ENCODE measurements around the gene ZNF592. TPM values are rescaled to one million over a fixed set of nuclear protein-coding genes. Genes with fewer than 3 reads are reported as not detected.
A peak's percentile ranks its signal among the peaks of the same experiment; 100 is the strongest.

ZNF592 gene
- total and polyA plus RNA-seq, 2 donors (not counting 3 experiments of a cell fraction or from before 2014, with no cell fraction given) = 12.3 to 21.1 TPM

GRCh38 chr15:84747416-84748273 is 747 bp upstream of the ZNF592 start:
- peaks cover 28% of the 10 kb centered on the region for H3K4me1 ChIP-seq (ENCODE audit: control insufficient read depth, extremely low read depth, insufficient read depth, low read length)
- peak in 1 of 2 donors; percentile 14 for TF ChIP-seq CTCF (IDR thresholded peaks at IDR 0.05; ENCODE audit: extremely low read depth in 1 of 2, insufficient read depth in 1 of 2, low read depth in 1 of 2, low read length in 2 of 2)
- TF ChIP-seq MYC (IDR thresholded peaks at IDR 0.05; ENCODE audit: low read depth, low read length) = no peak
- no TSS peak for BruUV-seq (replicated peaks)
- peaks cover 4% of the 10 kb centered on the region for H4K20me1 ChIP-seq (replicated peaks; ENCODE audit: control insufficient read depth, extremely low read depth, insufficient read depth, low read length)
- intact Hi-C loops (cut with micrococcal nuclease) = loop anchor here (1.0 to 2.0 kb wide), 5 partner anchors 17 to 93 kb away; partner anchors contain the start of genes ALPK3, NMB, SEC11A and WDR73
- H3K9me1 ChIP-seq (replicated peaks; ENCODE audit: control insufficient read depth, extremely low read depth, insufficient read depth, low read length) = no peaks in the 10 kb centered on the region
- no peaks in the 10 kb centered on the region for H3K27me3 ChIP-seq (ENCODE audit: control insufficient read depth in 2 of 2, insufficient read depth in 2 of 2, low read length in 2 of 2)
- CTCF ChIA-PET = interaction anchor here (0.6 to 1.7 kb wide), 8 partner anchors 12 to 180 kb away, joined by 3 to 6 read pairs (median 4); partner anchors contain the start of genes NMB, SEC11A and WDR73
- DNase-seq (ENCODE audit: low read depth, low spot score) (peak; percentile 79), FAIRE-seq (no peak)
- peaks cover 38% of the 10 kb centered on the region for H3K79me2 ChIP-seq (ENCODE audit: control insufficient read depth, insufficient read depth, low read length)
- peak overlapping the region; percentile 3 to 62 (median 29) for H3K4me3 ChIP-seq (replicated peaks in 1 of 3; ENCODE audit: insufficient read depth in 1 of 3, low read depth in 1 of 3, low read length in 3 of 3)
- no peaks in the 10 kb centered on the region for H3K36me3 ChIP-seq (ENCODE audit: control insufficient read depth in 2 of 2, extremely low read depth in 1 of 2, insufficient read depth in 2 of 2, low read length in 2 of 2)
- dilution Hi-C loops (cut with MboI; ENCODE audit: extremely low pct_ligation_motif_present, low sequenced_read_pairs) = no loop called here
- peak overlapping the region; percentile 64 for H3K27ac ChIP-seq (ENCODE audit: insufficient read depth, low read depth, low read length)
- no peaks in the 10 kb centered on the region for H3K9me3 ChIP-seq (replicated peaks; ENCODE audit: control insufficient read depth, insufficient read depth, low read length)
- peak overlapping the region; percentile 36 for H2AFZ ChIP-seq (ENCODE audit: low read depth, low read length)
- H3K4me2 ChIP-seq (ENCODE audit: insufficient read depth, low read length) = peak overlapping the region; percentile 59
- H3K9ac ChIP-seq (replicated peaks; ENCODE audit: extremely low read depth, insufficient read depth, low read length) = peak overlapping the region; percentile 70
- POLR2A ChIA-PET = interaction anchor here (1.0 kb wide), 1 partner anchor 31 kb away, joined by 4 read pairs; the partner anchor contains the start of gene SEC11A
